Left lung (tissue), 10 donors: ENCODE results near the gene STAT3. TPM values are rescaled to one million over a fixed set of nuclear protein-coding genes. Genes with fewer than 3 reads are reported as not detected.

Experiments
- ATAC-seq: fragments of 200-7000 bp; cut with Tn5 transposase; one replicate; pipeline ENCODE4 v1.9.1; 2020; ENCODE audit warnings: moderate library complexity
- DNase-seq, 4 donors: peaks; one replicate each; pipeline ENCODE4 v3.0.0-alpha.2; 2013 to 2020
- H3K27ac ChIP-seq, 2 donors: fragments of 200-600 bp; sonication (generic) in 1 of 2; one replicate each; pipeline versions ENCODE4 v1.5.0 to v1.8.0; 2020 to 2021
- H3K27me3 ChIP-seq, 2 donors: fragments of 200-600 bp; sonication (generic) in 1 of 2; one replicate each; pipeline versions ENCODE4 v1.5.0 to v1.8.0; 2020 to 2021
- H3K36me3 ChIP-seq, 2 donors: fragments of 200-600 bp; sonication (generic) in 1 of 2; one replicate each; pipeline versions ENCODE4 v1.5.0 to v1.8.0; 2020 to 2021
- H3K4me1 ChIP-seq, 2 donors: fragments of 200-600 bp; one replicate each; pipeline ENCODE4 v1.8.0; 2021
- H3K4me3 ChIP-seq, 2 donors: fragments of 200-600 bp; sonication (generic) in 1 of 2; one replicate each; pipeline versions ENCODE4 v1.5.0 to v1.8.0; 2020 to 2021; ENCODE audit warnings: mild to moderate bottlenecking in 1 of 2
- H3K9me3 ChIP-seq, 2 donors: fragments of 200-600 bp; sonication (generic) in 1 of 2; one replicate each; pipeline versions ENCODE4 v1.5.0 to v1.8.0; 2020 to 2021
- intact Hi-C, 2 donors: fragments of 100-400 bp; cut with DNase I; formaldehyde crosslinking; loops; one replicate each; pipeline versions ENCODE4 v1.11.2 to v1.14.2; 2022
- polyA plus RNA-seq, 6 donors: library from polyadenylated mRNA; unstranded; fragments of 120-200 nt; gene quantifications; one replicate each; pipeline ENCODE4 v1.2.1, GENCODE V29; 2013; ENCODE audit not compliant: insufficient read length in 6 of 6
- total RNA-seq, 2 donors: library from RNA; stranded (reverse); fragmentation: NEBNext Ultra II Directional; extraction: Animal tissue kit (Norgen Biotek cat#: 25700); gene quantifications; one replicate each; pipeline ENCODE4 v1.2.1, GENCODE V29; 2021
- TF ChIP-seq, protein P1 (sequence below), 2 donors: fragments of 200-600 bp; sonication (generic) in 1 of 2; IDR thresholded peaks; one replicate each; pipeline versions ENCODE4 v1.5.0 to v1.8.0; 2021; ENCODE audit warnings: antibody characterized with exemption in 2 of 2
- donor health status: DM: no; HTN: yes; CAD: no.
- donor health status: DM: no; HTN: no; CAD: no.

The STAT3 gene
- total and polyA plus RNA-seq, 8 donors = 75.0 to 271 (median 80.5) TPM

DNA sequence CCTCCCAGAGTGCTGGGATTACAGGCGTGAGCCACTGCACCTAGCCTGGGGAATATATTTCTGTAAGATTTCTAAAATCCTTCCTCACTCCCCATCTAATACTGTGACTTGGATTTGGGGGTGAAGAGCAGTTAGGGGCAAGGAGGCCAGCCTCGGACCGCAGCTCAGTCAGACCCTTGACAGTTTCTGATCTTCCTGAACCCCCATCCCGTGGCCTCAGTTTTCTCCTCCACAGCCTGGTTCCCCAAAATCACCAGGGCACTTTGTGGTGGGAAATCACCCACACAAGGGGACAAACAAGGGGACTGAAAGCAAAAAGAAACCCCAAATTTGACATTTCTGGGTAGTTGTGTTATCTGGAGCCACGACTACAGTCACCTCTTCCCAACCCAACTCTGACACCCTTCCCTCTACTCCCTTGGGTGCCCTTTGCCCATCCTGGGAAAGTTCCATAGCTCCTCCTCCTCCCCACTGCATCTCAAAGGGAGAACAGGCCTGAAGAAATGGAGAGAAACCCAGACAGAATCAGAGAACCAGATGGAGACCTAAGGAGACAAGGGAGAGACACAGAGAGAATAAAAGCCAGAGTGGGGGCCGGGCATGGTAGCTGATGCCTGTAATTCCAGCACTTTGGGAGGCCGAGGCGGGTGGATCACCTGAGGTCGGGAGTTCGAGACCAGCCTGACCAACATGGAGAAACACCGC is 102.7 kb downstream of the STAT3 start:
- H3K4me1 ChIP-seq = peaks cover 16 to 52% of the 10 kb centered on the region in 2 donors
- no peak for ATAC-seq
- TF ChIP-seq, protein P1, sequence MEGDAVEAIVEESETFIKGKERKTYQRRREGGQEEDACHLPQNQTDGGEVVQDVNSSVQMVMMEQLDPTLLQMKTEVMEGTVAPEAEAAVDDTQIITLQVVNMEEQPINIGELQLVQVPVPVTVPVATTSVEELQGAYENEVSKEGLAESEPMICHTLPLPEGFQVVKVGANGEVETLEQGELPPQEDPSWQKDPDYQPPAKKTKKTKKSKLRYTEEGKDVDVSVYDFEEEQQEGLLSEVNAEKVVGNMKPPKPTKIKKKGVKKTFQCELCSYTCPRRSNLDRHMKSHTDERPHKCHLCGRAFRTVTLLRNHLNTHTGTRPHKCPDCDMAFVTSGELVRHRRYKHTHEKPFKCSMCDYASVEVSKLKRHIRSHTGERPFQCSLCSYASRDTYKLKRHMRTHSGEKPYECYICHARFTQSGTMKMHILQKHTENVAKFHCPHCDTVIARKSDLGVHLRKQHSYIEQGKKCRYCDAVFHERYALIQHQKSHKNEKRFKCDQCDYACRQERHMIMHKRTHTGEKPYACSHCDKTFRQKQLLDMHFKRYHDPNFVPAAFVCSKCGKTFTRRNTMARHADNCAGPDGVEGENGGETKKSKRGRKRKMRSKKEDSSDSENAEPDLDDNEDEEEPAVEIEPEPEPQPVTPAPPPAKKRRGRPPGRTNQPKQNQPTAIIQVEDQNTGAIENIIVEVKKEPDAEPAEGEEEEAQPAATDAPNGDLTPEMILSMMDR (IDR thresholded peaks at IDR 0.05) = no peak
- intact Hi-C loops = no loop called here
- H3K9me3 ChIP-seq = no peaks in the 10 kb centered on the region
- no peaks in the 10 kb centered on the region for H3K36me3 ChIP-seq
- H3K27me3 ChIP-seq = no peaks in the 10 kb centered on the region
- H3K4me3 ChIP-seq = no peak overlapping the region
- H3K27ac ChIP-seq = no peak overlapping the region
- no peak for DNase-seq

DNA sequence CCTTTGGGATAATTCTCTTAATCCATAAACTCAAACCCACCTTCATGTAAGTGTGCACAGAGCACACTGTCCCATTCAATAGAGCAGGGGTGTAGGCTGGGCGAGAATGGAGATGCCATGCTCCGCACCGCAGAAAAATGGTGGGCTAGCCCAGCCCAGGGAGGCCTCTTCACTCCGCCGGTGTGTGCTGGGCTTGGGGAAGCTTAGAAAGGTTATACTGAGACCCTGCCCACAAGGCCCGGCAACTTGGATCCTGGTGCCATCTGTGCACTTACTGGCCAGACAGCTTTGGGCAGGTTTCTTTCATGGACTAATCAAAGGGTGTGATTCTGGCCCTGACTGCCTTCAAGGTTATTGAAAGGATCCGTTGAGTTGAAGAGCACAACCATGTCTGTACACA is 103.7 kb downstream of the STAT3 start:
- DNase-seq (no peak), ATAC-seq (no peak)
- H3K4me3 ChIP-seq = no peak overlapping the region
- no peaks in the 10 kb centered on the region for H3K9me3 ChIP-seq
- H3K36me3 ChIP-seq = no peaks in the 10 kb centered on the region
- H3K27ac ChIP-seq = no peak overlapping the region
- peaks cover 16 to 43% of the 10 kb centered on the region in 2 donors for H3K4me1 ChIP-seq
- no peaks in the 10 kb centered on the region for H3K27me3 ChIP-seq
- TF ChIP-seq, protein P1 (IDR thresholded peaks at IDR 0.05) = no peak
- intact Hi-C loops = no loop called here

DNA sequence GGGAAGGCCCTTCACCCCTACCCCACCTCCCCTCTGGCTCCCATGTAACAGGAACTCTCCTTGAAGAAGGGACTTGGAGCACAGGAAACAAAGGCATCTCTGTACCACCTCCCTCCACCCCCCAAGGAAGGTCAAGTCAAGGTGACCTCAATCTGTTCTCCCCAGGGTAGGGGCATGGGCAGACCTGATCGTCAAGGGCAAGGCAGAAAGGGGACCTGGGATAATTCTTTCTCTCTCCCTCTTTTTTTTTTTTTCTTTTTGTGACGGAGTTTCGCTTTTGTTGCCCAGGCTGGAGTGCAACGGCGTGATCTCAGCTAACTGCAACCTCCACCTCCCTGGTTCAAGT is 104.2 kb downstream of the STAT3 start:
- Histone ChIP-seq H3K9me3 (no peaks in the 10 kb centered on the region), H3K4me1 (peaks cover 16 to 37% of the 10 kb centered on the region in 2 donors), H3K36me3 (no peaks in the 10 kb centered on the region), H3K27ac (no peak overlapping the region), H3K4me3 (no peak overlapping the region), H3K27me3 (no peaks in the 10 kb centered on the region)
- TF ChIP-seq, protein P1 (IDR thresholded peaks at IDR 0.05) = no peak
- no peak for ATAC-seq
- intact Hi-C loops = no loop called here
- no peak for DNase-seq

DNA sequence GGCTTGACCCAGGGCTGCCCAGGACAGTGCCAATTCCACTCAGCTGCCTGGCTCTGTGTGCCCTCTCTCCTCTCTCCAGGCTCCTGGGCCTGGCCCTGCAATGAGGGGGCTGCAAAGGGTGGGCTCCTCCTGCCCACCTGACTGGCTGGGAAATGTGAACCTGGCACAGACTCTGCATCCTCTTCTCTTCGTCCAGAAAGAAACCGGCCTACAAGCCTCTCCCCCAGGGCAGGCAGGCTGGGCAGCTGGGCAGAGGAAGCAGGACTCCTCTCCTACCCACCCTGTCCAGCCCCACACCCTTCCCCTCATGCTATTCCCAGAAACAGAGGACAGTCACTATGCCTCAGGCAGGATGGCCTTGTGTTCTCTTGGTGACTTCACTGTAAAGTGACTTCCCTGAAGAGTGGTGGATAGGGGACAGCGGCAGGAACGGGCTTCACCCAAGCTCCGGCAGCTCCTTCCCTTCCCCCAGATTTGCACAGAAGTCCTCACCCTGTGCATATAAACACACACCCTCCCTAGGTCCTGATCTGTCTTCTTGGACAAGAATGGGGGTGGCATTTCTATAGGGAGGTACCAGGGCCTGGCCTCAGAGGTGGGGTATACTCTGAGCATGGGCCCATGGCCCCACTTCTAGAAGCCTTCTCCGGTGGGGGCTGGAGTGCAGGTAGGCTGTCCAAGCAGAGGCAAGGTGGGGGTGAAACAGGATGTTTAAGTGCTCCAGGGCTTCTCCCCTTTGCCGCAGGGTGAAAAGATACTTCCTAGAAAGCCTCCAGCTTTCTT is 104.8 kb downstream of the STAT3 start:
- Histone ChIP-seq H3K36me3 (no peaks in the 10 kb centered on the region), H3K4me3 (no peak overlapping the region), H3K4me1 (peaks cover 16 to 32% of the 10 kb centered on the region in 2 donors), H3K27me3 (no peaks in the 10 kb centered on the region), H3K9me3 (no peaks in the 10 kb centered on the region), H3K27ac (no peak overlapping the region)
- ATAC-seq (no peak), DNase-seq (no peak)
- TF ChIP-seq, protein P1 (IDR thresholded peaks at IDR 0.05) = no peak
- intact Hi-C loops = no loop called here

DNA sequence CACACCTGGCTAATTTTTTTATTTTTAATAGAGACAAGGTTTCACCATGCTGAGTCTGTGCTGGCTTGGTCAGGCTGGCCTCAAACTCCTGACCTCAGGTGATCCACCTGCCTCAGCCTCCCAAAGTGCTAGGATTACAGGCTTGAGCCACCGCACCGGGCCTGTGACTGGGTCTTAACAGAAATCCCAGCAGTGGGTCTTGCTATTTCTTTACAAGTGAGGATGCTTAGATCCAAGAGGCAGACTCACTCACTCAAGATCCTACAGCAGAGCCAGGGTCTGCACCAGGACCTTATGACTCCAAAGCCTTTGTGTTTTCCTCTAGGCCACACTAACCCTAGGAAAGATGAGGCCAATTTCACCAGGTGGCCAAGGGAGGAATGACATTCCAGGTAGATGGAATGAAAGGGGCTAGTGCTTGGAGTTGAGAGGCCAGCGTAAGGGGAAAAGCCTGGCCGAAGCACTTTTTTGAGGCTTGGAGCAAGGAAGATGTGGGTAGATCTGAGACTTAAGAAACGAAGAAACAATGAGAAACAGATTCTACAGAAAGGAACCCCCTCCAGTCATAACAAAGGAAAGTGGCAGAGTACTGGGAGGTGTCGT is 105.7 kb downstream of the STAT3 start:
- Histone ChIP-seq H3K27ac (no peak overlapping the region), H3K4me3 (no peak overlapping the region), H3K4me1 (peaks cover 14 to 28% of the 10 kb centered on the region in 2 donors), H3K9me3 (no peaks in the 10 kb centered on the region), H3K27me3 (no peaks in the 10 kb centered on the region), H3K36me3 (no peaks in the 10 kb centered on the region)
- intact Hi-C loops = no loop called here
- DNase-seq (no peak), ATAC-seq (no peak)
- TF ChIP-seq, protein P1 (IDR thresholded peaks at IDR 0.05) = no peak
